ENCODE measurements around the gene MED12L. TPM values are rescaled to one million over a fixed set of nuclear protein-coding genes. Genes with fewer than 3 reads are reported as not detected.

The MED12L gene
- total and polyA plus RNA-seq, 7 donors = 0.16 to 0.71 (median 0.28) TPM; not detected in 2

GRCh38 chr3:151439652-151440125, 354.2 kb downstream of the MED12L start:
- WGBS, 2 donors = 12 to 42% methylated on average over 3 of the region's 3 CpGs
- no peak for DNase-seq
- intact Hi-C loops (cut with DNase I) = loop anchor here (1.0 to 5.0 kb wide), 2 partner anchors 400 to 478 kb away; no protein-coding TSS in a partner anchor
- Histone ChIP-seq H3K27ac (no peak overlapping the region), H3K4me3 (no peak overlapping the region), H3K9me3 (no peaks in the 10 kb centered on the region), H3K4me1 (no peaks in the 10 kb centered on the region), H3K27me3 (no peaks in the 10 kb centered on the region), H3K36me3 (no peaks in the 10 kb centered on the region)
- peak; percentile 75 to 81 (median 80) for TF ChIP-seq CTCF (IDR thresholded peaks at IDR 0.05)
- TF ChIP-seq EP300 (IDR thresholded peaks at IDR 0.05) = no peak
- TF ChIP-seq POLR2AphosphoS5 (IDR thresholded peaks at IDR 0.05) = no peak
- TF ChIP-seq POLR2A (IDR thresholded peaks at IDR 0.05) = no peak

GRCh38 chr3:151440940-151441339, 355.5 kb downstream of the MED12L start:
- 93 to 96% methylated on average over 1 of the region's 1 CpG for WGBS, 2 donors
- no peaks in the 10 kb centered on the region for H3K27me3 ChIP-seq
- H3K36me3 ChIP-seq = no peaks in the 10 kb centered on the region
- no peak overlapping the region for H3K4me3 ChIP-seq
- H3K9me3 ChIP-seq = no peaks in the 10 kb centered on the region
- intact Hi-C loops (cut with DNase I) = no loop called here
- H3K4me1 ChIP-seq = no peaks in the 10 kb centered on the region
- TF ChIP-seq POLR2A (IDR thresholded peaks at IDR 0.05) (no peak), EP300 (IDR thresholded peaks at IDR 0.05) (no peak)
- no peak overlapping the region for H3K27ac ChIP-seq
- DNase-seq = no peak

- intact Hi-C loops (cut with DNase I) = no loop called here
- no peaks in the 10 kb centered on the region for H3K27me3 ChIP-seq
- no peak overlapping the region for H3K27ac ChIP-seq
- WGBS, 2 donors = 87% methylated on average over 7 of the region's 7 CpGs
- TF ChIP-seq EP300 (IDR thresholded peaks at IDR 0.05) = no peak
- TF ChIP-seq POLR2A (IDR thresholded peaks at IDR 0.05) = no peak
- no peak for TF ChIP-seq CTCF (IDR thresholded peaks at IDR 0.05)
- TF ChIP-seq POLR2AphosphoS5 (IDR thresholded peaks at IDR 0.05) = no peak
- H3K4me3 ChIP-seq = no peak overlapping the region
- DNase-seq = no peak
- H3K36me3 ChIP-seq = no peaks in the 10 kb centered on the region
- H3K4me1 ChIP-seq = no peaks in the 10 kb centered on the region
- H3K9me3 ChIP-seq = no peaks in the 10 kb centered on the region
These were observed 358.1 kb downstream of the MED12L start for GRCh38 chr3:151443583-151443982.

GRCh38 chr3:151445273-151446001, 360.0 kb downstream of the MED12L start:
- intact Hi-C loops (cut with DNase I) = no loop called here
- H3K27me3 ChIP-seq = no peaks in the 10 kb centered on the region
- H3K4me1 ChIP-seq = no peaks in the 10 kb centered on the region
- H3K36me3 ChIP-seq = no peaks in the 10 kb centered on the region
- WGBS, 2 donors = 84 to 89% methylated on average over 5 of the region's 5 CpGs
- no peak overlapping the region for H3K4me3 ChIP-seq
- no peak overlapping the region for H3K27ac ChIP-seq
- TF ChIP-seq POLR2AphosphoS5 (IDR thresholded peaks at IDR 0.05) = no peak
- TF ChIP-seq EP300 (IDR thresholded peaks at IDR 0.05) = no peak
- no peak for TF ChIP-seq POLR2A (IDR thresholded peaks at IDR 0.05)
- no peak for TF ChIP-seq CTCF (IDR thresholded peaks at IDR 0.05)
- H3K9me3 ChIP-seq = no peaks in the 10 kb centered on the region
- DNase-seq = no peak

GRCh38 chr3:151446002-151446340, 360.5 kb downstream of the MED12L start:
- no peak for TF ChIP-seq POLR2A (IDR thresholded peaks at IDR 0.05)
- no peak for TF ChIP-seq CTCF (IDR thresholded peaks at IDR 0.05)
- no peak for TF ChIP-seq POLR2AphosphoS5 (IDR thresholded peaks at IDR 0.05)
- TF ChIP-seq EP300 (IDR thresholded peaks at IDR 0.05) = no peak
- no peaks in the 10 kb centered on the region for H3K4me1 ChIP-seq
- H3K4me3 ChIP-seq = no peak overlapping the region
- no peaks in the 10 kb centered on the region for H3K9me3 ChIP-seq
- DNase-seq = no peak
- no peak overlapping the region for H3K27ac ChIP-seq
- H3K36me3 ChIP-seq = no peaks in the 10 kb centered on the region
- H3K27me3 ChIP-seq = no peaks in the 10 kb centered on the region
- intact Hi-C loops (cut with DNase I) = no loop called here
- 63 to 74% methylated on average over 3 of the region's 3 CpGs for WGBS, 2 donors
